CD4-positive, alpha-beta T cell treated with Interleukin-2 at 100 ng/mL for 4 hours (primary cell): ENCODE data around the gene KANK4.

Source experiments
- DNase-seq: peaks from one replicate; pipeline ENCODE4 v3.0.0-alpha.2; 2020; ENCODE audit warnings: low spot score

Gene KANK4

DNA sequence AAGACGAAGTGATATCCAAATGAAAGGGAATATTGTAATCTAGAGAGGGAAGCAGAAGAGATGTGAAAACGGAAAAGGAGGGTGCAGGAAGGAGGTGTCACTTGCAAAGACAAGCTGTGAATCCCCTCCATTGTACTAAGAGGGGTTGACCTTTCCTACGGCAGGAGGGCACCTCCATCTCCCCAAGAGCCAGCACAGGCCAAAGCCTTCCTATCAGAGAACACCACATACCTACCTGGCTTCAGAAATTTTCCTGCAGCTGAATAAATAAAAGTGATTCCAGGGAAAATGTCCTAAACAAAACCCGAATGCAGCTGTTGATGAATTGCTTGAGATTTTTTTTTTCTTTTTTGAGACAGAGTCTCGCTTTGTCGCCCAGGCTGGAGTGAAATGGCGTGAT, 14.3 kb downstream of the KANK4 start:
- DNase-seq = no peak

DNA sequence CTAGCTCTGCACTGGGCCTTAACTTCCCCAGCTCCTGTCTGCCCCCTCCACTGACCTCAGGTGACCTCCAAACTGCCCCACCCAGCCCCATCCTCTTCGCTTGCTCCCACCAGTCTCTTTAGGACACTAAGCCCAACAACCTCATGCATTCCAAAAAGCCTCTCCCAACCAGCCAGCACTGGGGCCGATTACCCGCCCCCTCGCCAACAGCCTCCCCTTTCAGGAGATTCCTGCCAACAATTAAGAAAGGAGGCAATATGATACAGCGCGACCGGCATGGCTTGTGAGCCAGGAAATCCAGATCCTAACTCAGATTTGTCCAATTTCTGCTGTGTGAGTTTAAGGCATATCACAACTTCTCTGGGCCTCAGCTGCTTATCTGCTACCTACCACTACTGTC, 14.7 kb downstream of the KANK4 start:
- no peak for DNase-seq

DNA sequence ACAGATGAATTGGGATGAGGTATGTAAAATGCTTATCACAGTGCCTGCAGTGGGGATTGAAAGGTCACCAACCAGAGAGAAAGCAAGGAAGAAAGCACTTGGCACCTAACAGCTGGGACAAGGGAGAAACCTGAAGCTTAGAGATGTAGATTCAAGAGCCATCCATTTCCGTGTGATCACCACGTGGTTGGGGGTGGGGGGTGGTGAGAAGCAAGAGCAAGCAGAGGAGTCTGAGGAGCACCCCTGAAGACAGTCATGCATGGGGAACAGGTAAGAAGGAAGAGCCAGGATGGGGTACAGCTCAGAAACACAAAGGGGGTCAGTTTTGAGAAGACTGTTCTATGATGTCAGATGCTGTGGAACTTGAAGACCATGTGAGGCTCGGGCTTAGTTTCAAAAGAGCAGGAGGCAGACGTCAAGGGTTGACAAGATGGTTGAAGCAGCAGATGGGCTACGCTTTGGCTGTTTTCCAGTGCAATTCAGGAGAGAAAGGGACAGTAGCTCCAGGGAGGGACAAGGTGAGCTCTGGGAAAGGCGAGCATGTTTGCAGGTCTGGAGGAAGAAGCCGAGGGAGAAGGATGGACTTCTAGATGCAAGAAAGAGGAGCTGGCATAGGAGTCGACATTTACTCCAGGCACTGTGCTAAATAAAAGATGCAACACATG, 17.4 kb downstream of the KANK4 start:
- DNase-seq = no peak

DNA sequence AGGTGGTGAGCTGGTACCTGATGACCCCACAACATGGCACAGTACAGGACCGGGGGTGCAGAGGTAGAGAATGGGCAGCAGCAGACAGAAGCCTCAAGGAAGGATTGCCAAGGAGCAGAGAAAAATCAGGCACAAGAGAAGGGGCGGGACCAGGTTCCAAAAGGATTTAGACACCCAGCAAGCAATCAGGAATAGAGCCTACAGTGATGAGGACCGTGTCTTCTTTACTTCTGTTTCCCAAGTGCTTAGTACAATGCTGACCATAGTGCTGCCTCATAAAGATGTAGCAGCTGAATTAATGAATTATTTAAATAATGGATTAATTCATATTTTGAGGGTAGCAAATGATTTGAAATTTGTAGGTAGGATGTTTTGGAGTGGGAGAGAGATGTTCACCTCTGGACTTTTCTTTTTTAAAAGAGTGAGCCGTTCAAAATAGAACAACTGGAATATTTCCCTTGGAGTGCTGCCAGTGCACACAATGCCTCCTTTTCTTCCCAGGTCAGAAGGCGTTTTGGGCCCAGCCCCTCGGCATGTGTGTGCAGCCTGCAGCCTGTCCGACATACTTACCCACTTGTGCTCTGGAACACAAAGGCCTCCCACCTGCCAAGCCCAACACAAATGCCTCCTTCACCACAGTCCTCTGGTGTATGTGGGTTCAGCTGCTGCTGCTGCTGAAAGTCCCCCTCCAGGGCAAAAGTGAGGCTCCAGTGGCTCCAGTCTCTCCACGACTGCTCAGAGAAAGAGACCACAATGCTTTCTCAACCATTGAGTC, 19.6 kb downstream of the KANK4 start:
- no peak for DNase-seq

DNA sequence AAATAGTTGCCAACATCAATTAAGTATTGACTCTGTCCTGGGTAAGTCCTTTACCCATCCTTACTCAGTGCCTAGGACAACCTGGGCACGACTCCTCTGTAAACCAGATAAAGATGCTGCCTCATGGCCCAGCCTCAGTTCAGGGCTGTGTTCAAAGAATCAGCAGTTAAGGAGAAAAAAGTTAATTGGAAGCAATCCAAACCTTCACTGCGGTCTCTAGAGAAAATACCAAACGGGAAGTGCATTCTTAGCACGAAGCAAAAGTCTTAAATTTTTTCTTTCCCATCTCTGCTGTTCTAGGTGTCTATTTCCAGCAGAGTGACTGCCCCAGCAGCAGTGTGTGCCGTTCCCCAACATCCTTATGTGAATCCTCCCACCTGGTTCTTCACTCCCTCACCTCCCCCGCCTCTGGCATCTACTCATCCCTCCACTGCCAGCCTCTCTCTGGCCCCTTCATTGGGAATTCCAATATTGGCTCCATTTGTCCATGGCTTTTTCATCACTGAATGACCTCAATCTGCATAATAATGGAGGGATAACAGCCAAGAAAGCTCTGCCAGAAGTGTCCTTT, 23.2 kb downstream of the KANK4 start:
- no peak for DNase-seq

DNA sequence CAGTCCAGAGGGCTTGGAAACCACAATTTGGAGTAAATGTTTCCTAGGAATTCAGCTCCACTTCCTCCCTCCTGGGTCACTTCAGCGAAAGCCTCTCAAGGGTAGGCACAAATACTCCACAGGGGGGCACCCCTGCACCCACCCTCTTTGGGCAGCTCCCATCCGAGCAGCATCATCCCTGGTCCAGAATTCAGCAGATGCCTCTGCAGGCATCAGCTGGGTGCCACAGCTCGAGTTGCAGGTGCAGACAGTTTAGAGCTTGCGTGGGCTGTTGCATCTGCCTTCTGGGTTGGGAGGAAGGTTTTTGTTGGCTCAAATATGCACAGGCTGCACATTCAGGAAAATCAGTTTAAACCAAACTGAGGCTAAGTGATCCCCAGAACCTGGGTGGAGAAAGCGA, 25.0 kb downstream of the KANK4 start:
- no peak for DNase-seq

DNA sequence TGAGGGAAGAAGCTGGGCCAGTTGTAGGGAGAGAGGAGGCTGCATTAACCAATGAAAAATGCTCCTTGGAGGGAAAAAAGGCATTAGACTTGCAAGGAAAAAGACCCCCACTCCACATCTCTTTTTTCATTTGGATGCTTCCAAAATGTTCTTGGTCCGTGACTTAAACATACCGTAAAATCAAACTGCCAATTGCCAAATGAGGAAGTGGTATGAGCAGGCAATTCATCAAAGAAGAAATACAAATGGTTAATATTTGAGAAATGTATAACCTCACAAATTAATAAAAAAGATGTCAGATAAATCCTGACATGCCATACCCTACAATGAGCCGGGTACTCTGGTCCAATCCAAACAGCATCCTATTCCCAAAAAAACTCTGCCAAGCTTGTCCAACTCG, 30.6 kb downstream of the KANK4 start:
- no peak for DNase-seq

DNA sequence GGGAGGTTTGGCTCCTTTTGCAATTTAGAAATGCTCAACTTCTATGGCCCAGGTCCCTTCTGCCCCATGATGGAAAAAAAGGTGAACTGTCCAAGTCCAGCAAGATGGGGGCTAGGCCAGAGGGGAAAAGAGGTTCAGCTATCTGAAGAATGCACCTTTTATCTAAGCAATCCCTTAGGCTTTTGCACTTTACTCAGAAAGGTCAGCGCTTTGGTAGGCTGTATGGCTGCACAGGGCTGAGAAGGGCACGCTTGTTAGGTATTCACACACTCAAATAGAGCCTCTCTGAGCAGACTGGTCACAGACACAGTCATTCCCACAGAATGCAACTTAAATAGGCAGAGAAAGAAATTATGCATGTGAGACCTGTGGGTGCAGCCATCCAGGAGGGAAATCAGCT, 31.0 kb downstream of the KANK4 start:
- no peak for DNase-seq

DNA sequence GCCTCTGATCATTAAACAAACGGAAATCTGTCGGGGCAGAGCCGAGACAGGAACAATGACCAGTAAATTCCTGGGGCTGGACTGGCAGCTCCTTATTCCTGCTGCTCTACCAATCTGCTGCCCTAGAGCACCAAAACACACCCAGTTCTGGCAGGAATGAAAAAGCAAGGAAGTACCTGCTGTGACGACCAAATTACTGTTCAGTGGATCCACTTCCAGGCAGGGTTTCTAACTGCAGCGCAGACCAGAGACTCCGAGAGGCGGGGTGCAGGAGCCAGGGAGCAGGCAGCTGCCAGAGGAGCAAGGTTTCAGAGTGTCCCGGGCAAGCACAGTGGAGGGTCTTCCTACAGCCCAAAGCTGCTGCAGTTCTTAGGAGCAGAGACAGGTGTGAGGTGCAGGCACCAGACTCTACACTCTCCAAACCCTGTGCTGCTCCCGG, 32.4 kb downstream of the KANK4 start:
- no peak for DNase-seq

DNA sequence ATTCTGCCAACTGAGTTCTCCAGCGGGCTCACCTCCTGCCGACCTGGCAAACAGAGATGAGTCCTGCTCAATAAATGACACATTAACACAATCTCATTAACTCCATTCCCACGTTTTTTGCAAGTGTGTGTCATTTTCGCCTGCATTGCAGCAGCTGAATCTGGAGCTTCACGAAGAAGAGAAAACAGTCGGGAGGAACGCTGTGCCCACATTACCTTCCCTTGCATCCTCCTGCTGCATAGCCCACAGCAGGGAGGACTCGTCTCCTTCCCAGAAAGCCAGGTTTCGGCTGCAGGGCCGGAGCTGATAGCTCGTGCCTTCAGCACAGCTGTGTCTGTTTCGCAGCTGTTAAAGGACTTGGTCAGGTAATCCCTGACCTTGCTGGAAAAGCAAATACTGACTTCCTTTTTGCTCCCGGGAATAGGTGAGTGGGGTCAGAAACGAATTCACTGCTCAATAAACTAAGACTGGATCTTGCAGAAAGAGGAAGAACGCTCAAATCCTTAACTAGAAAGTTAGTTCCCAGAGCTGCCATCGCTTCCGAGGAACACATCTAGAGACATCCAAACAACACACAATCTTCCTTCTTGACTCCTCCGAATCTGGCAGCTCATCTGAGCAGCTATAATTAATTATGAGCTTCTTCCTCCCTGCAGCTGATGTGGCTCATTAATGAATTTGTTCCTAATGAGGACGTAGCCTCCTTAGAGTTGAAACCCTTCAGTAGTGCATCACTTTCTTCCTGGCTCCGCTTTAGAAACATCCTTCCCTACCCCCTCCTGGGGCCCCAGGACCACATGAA, 33.0 kb downstream of the KANK4 start:
- no peak for DNase-seq

DNA sequence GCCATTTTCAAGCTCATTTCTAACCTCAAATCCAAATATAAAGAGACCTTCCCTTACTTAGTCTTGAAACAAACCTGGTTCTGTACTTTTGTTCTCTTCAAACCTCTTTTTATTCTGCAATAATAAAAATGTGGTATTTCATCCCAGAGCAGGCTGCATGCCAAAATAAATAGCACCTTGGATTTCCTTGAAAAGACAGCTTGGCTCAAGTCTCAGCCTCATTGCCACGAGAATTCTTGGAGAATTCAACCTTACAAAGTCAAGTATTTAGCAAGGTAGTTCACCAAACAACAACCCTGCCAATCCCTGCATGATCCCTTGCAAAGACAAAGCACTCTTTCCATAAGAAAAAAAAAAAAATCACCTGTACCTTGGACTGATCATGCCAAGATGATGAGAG, 33.8 kb downstream of the KANK4 start:
- no peak for DNase-seq

DNA sequence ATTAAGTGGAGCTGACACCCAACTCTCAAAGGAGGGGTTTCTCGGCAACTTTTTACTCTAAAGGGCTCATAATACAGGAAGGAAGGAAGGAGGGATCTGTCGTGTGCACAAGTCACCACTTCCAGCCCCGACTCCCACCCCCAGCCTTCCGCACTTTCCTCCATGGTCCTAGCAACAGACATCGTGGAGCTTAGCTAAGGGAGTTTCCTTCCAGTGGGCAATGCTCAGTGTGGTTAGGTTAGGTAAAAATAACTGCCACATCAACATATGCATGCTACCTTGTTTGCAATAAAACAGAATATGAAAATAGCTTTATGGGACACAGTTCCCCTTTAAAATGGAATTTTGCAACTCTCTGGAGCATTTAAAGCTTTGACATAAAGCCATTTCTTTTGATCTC, 35.2 kb downstream of the KANK4 start:
- DNase-seq = no peak

DNA sequence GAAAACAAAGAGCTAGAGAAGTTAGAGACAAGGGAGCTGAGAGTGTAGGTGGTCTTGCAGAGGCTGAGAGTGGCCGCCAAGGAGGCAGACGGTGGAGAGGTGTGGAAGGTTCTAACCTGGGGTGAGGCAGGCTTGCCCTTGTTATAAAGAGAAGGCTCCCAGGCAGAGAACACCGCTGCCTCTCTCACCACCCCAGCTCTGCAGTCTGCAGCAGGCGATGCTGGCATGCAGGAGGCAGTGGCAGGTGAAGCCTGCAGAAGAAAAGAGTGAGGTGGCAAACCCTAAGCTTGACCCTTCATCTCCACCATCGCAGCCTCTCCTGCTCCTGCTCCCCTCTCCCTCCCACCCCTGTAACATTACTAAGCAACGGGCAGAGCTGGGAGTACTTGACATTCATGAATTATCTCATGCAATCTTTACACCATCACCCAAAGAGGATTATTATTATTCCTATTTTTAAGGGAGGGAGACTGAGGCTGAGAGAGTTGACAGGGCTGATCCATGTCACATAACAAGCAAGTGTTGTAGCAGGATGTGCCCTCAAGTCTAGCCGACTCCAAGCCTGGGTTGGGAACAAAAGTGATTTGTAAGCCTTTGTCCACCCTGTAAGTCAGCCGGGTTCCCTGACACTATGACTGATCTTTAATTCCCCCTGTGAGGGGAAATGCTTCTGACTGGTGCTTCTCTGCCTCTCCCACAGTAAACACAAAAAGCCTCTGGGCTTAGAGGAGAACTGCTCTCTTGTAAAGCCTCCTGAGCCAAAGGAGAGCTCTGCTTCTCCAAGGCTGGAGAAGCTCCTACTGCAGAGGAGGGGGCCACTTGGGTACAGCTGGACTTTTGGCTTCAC, 36.1 kb downstream of the KANK4 start:
- DNase-seq = no peak

DNA sequence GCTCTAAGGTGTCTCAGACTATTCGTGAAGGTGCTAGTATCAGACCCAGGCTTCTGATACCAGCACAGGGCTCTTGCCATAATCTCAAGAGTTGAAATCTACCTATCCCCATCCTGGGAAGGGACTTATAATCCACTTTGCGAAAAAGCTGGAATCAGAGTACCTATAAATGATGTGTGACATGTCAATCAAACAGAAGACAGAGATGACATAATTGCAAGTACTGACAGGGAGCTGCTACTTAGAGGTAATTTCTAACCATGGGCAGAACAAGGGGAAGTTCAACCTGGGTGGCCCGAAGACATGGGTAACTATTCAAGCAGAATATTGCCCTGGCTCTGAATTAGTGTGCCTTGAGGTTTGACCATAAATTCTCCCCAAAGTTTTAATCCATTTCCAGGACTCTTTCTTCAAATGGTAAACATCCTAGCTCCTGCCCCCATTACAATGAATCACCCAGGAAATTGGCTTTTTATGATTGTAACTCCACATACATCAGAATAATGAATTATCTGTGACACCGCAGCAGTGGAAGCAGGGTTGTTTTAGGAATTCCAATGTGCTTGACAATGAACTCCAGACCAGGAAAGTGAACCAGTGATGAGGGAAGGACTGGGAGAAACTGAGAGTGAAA, 37.2 kb downstream of the KANK4 start:
- no peak for DNase-seq

DNA sequence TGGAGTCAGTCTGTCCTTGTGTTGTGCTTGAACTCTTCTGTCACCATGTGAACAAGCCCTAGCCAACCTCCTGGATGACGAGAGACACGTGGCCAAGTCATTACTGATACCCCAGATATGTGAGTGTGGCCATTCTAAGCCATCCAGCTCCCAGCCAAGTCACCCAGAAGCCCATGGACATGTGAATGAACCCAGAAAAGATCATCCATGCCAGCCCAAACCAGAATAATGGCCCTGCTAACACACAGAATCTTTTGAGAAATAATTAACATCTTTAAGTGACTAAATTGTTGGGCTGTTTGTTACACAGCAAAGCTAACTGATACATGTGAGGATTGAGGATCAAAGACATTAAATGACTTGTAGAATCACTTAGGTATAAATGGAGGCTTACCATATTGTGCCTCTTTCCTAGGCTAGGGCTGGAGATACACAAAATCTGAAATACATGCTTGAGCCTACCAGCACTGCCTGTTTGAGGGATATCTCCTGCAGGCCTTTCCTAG, 38.2 kb downstream of the KANK4 start:
- no peak for DNase-seq

DNA sequence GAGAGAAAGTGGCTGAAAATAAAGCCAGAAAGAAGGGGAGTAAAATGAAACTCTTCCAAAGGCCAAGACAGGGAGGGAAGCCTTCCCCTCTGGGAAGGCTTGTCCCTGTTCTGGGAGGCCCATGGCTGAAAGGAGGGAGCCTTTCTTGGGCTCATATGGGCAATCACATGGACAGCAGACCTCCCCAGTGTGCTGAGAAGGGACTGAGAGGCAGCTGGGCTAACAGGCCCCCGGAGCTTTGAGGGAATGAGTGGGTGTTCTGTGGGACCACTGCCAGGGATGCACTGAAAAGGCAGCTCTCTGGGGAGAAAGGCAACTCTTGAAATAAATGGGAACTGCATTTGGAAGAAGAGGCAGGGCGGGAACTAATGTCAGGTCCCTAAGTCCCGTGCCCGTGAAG, 39.1 kb downstream of the KANK4 start:
- no peak for DNase-seq

DNA sequence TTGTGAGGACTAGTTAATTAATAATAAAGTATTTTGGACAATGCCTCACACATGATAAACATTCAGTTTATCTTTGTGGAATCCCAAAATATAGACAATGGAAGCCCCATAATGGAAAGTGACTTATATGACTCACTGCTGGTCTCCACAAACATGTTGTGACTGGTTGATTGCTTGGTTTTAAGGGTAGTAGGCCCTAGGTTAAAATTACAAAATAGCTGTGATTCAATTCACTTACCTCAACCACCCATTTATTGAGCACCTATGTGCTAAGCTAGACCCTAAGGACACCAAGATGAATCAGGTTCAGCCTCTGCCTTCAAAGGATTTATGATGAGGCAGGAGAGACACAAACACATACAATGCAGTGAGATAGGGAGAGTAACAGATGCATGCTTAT, 42.4 kb downstream of the KANK4 start:
- DNase-seq = no peak

DNA sequence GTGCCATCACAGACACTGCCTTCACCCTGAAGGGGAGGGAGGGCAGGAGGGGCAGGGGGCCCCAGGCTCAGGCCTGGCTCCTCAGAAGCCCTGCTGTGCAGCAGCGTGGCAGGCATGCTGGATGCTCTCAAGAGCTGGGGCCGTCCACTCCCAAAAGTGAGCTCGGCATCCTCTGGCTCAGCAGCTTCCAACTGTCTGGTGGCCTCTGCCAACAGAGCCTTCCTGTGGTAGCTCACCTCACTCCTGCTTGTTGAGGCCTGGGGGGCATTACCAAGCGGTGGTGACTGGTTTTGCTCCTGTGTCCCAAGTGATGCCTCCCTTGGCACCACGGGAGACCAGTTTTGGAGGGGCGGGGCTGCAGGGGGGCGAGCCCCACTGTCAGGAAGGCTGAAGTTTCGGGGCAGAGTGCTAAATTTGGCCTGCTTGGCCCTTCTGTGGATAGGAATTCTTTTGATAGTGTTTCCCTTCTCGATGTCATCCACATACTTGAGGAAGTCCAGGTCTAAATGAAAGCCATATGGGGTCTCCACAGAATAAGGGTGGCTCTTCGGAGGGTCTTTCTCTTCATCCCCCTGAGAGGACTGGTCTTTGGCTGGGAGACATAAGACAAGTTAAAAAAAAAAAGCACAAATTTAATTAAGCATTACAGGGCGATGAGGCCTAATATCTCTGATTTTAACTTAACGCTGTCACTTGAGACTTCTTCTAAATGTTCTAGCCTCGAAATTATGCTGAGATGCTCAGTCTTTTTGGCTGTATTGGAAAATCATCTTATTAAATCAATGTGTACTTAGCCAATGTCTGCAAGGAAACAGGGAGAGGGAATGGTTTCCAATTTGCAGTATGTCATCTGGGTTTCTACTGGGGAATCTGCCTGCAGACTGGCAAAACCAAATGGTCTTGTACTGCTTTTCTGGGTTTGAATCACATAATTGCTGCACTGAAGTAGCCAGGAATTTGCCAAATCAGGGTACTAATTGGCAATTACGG, 44.4 kb downstream of the KANK4 start:
- DNase-seq = no peak

DNA sequence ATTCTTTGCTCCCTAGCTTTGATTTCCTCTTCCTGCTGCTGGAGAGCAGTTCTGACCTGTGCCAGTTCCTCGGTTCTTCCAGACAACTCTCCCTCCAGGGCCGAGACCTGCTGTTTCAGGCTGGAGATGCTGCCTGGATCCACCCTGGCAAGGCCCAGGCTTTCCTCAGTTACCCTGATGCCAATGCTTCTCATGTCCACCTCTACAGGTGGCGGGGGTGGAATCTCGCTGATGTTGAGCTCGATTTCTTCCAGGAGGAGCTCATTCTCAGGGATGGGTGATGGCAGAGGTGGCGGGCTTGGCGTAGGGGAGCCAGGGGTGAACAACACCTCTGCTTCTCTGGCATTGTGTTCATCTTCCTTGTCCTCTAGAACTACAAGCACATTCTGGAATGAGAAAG, 45.3 kb downstream of the KANK4 start:
- DNase-seq = no peak
